H9 (cell line): ENCODE data around the gene SNX5. TPM values are rescaled to one million over a fixed set of nuclear protein-coding genes. Genes with fewer than 3 reads are reported as not detected.

ENCODE experiments used
- DNase-seq: peaks from one replicate; pipeline ENCODE4 v3.0.0-alpha.2; 2017
- H2AFZ ChIP-seq: one replicate; pipeline ENCODE4 v1.6.1; 2013; ENCODE audit warnings: mild to moderate bottlenecking, low read length, control low read depth, moderate library complexity
- H2AK5ac ChIP-seq: 2 replicates; pipeline ENCODE4 v1.6.1; 2013; ENCODE audit warnings: low read length, control low read depth, mixed read lengths; ENCODE audit not compliant: insufficient read length
- H2BK120ac ChIP-seq: one replicate; pipeline ENCODE4 v1.6.1; 2013; ENCODE audit warnings: low read depth, mild to moderate bottlenecking, low read length, control low read depth, inconsistent platforms; ENCODE audit not compliant: poor library complexity, severe bottlenecking
- H2BK12ac ChIP-seq: 2 replicates; pipeline ENCODE4 v1.6.1; 2013; ENCODE audit warnings: low read length, control low read depth, mixed read lengths, low read depth; ENCODE audit not compliant: insufficient read length
- H2BK15ac ChIP-seq: 2 replicates; pipeline ENCODE4 v1.6.1; 2013; ENCODE audit warnings: low read depth, low read length, control low read depth
- H2BK20ac ChIP-seq: one replicate; pipeline ENCODE4 v1.6.1; 2013; ENCODE audit warnings: low read depth, mild to moderate bottlenecking, low read length, control low read depth, inconsistent platforms; ENCODE audit not compliant: poor library complexity, severe bottlenecking
- H2BK5ac ChIP-seq: 2 replicates; pipeline ENCODE4 v1.6.1; 2013; ENCODE audit warnings: low read length, control low read depth, mixed read lengths; ENCODE audit not compliant: insufficient read length
- H3K14ac ChIP-seq: 2 replicates; pipeline ENCODE4 v1.6.1; 2013; ENCODE audit warnings: low read length, control low read depth; ENCODE audit not compliant: insufficient read depth
- H3K18ac ChIP-seq: 2 replicates; pipeline ENCODE4 v1.6.1; 2013; ENCODE audit warnings: low read depth, mild to moderate bottlenecking, mixed read lengths, low read length, control low read depth; ENCODE audit not compliant: insufficient read length
- H3K23ac ChIP-seq: 2 replicates; pipeline ENCODE4 v1.6.1; 2013; ENCODE audit warnings: low read length, control low read depth, mixed read lengths, low read depth; ENCODE audit not compliant: insufficient read length
- H3K23me2 ChIP-seq: 2 replicates; pipeline ENCODE4 v1.6.1; 2013; ENCODE audit warnings: low read depth, mild to moderate bottlenecking, mixed read lengths, low read length, control low read depth; ENCODE audit not compliant: insufficient read length, poor library complexity, severe bottlenecking
- H3K27ac ChIP-seq: 2 replicates; pipeline ENCODE4 v1.5.1; 2013; ENCODE audit warnings: low read length, control low read depth, mixed read lengths, low read depth; ENCODE audit not compliant: insufficient read length
- H3K27me3 ChIP-seq: 2 replicates; pipeline ENCODE4 v1.6.1; 2013; ENCODE audit warnings: low read length, control low read depth, inconsistent platforms; ENCODE audit not compliant: insufficient read depth
- H3K4ac ChIP-seq: 2 replicates; pipeline ENCODE4 v1.6.1; 2013; ENCODE audit warnings: low read depth, mild to moderate bottlenecking, control low read depth, inconsistent platforms, low read length, moderate library complexity
- H3K4me1 ChIP-seq: 2 replicates; pipeline ENCODE4 v1.6.1; 2013; ENCODE audit warnings: low read length, control low read depth, inconsistent platforms; ENCODE audit not compliant: insufficient read depth
- H3K4me2 ChIP-seq: 2 replicates; pipeline ENCODE4 v1.6.1; 2013; ENCODE audit warnings: low read length, control low read depth, mixed read lengths; ENCODE audit not compliant: insufficient read length, insufficient read depth
- H3K56ac ChIP-seq: 2 replicates; pipeline ENCODE4 v1.6.1; 2013; ENCODE audit warnings: low read depth, mild to moderate bottlenecking, mixed read lengths, low read length, control low read depth; ENCODE audit not compliant: insufficient read length
- H3K79me1 ChIP-seq: 2 replicates; pipeline ENCODE4 v1.6.1; 2013; ENCODE audit warnings: low read depth, mild to moderate bottlenecking, moderate library complexity, low read length, control low read depth, inconsistent platforms; ENCODE audit not compliant: insufficient read depth, poor library complexity, severe bottlenecking
- H3K79me2 ChIP-seq: 2 replicates; pipeline ENCODE4 v1.6.1; 2013; ENCODE audit warnings: low read length, control low read depth, inconsistent platforms; ENCODE audit not compliant: insufficient read depth
- H3K9ac ChIP-seq: 2 replicates; pipeline ENCODE4 v1.6.1; 2013; ENCODE audit warnings: low read length, control low read depth, mixed read lengths; ENCODE audit not compliant: insufficient read length; ENCODE audit errors: extremely low read depth
- H3K9me3 ChIP-seq: one replicate; pipeline ENCODE4 v1.6.1; 2013; ENCODE audit warnings: low read depth, low read length, inconsistent platforms; ENCODE audit not compliant: control insufficient read depth
- H3T11ph ChIP-seq: one replicate; pipeline ENCODE4 v1.6.1; 2013; ENCODE audit warnings: mild to moderate bottlenecking, low read length, control low read depth, inconsistent platforms
- H4K20me1 ChIP-seq: one replicate; pipeline ENCODE4 v1.6.1; 2013; ENCODE audit not compliant: control insufficient read depth, insufficient read length, insufficient read depth
- H4K5ac ChIP-seq: 2 replicates; pipeline ENCODE4 v1.6.1; 2013; ENCODE audit warnings: low read depth, mild to moderate bottlenecking, mixed read lengths, low read length, control low read depth; ENCODE audit not compliant: insufficient read length
- H4K8ac ChIP-seq: replicated peaks from 2 replicates; pipeline ENCODE4 v1.6.1; 2013; ENCODE audit warnings: low read length, control low read depth, mixed read lengths, low read depth; ENCODE audit not compliant: insufficient read length
- H4K91ac ChIP-seq: 2 replicates; pipeline ENCODE4 v1.6.1; 2013; ENCODE audit warnings: low read depth, mild to moderate bottlenecking, moderate library complexity, mixed read lengths, low read length, control low read depth; ENCODE audit not compliant: insufficient read length
- H3K27ac Mint-ChIP-seq, 3 experiments: 2 replicates in 2 of 3; 3 replicates in 1 of 3; pipeline ENCODE4 v1.8.0; 2020 to 2021; ENCODE audit warnings: mixed read lengths in 3 of 3, mild to moderate bottlenecking in 1 of 3, moderate library complexity in 1 of 3
- H3K27me3 Mint-ChIP-seq: 2 replicates; pipeline ENCODE4 v1.8.0; 2021; ENCODE audit warnings: low read depth, mild to moderate bottlenecking, moderate library complexity, mixed read lengths
- H3K36me3 Mint-ChIP-seq, 3 experiments: 2 replicates in 2 of 3; 3 replicates in 1 of 3; pipeline ENCODE4 v1.8.0; 2020 to 2021; ENCODE audit warnings: low read depth in 3 of 3, mixed read lengths in 3 of 3; ENCODE audit not compliant: insufficient read depth in 1 of 3
- H3K4me1 Mint-ChIP-seq, 2 experiments: 2 replicates each; pipeline ENCODE4 v1.8.0; 2020; ENCODE audit warnings: mixed read lengths in 2 of 2
- H3K4me3 Mint-ChIP-seq, 2 experiments: 2 replicates in 1 of 2; 3 replicates in 1 of 2; pipeline ENCODE4 v1.8.0; 2020 to 2021; ENCODE audit warnings: mild to moderate bottlenecking in 2 of 2, mixed read lengths in 2 of 2, moderate library complexity in 1 of 2
- H3K9me3 Mint-ChIP-seq, 2 experiments: 2 replicates in 1 of 2; 3 replicates in 1 of 2; pipeline ENCODE4 v1.8.0; 2020; ENCODE audit warnings: mild to moderate bottlenecking in 2 of 2, mixed read lengths in 2 of 2, moderate library complexity in 1 of 2
- WGBS: extraction: QIAGEN DNeasy Blood & Tissue Kit; methylation state at CpG from one replicate; pipeline ENCODE4 v1.1.7; 2013; ENCODE audit warnings: missing lambda C conversion rate, low lambda C conversion rate, mixed read lengths; ENCODE audit not compliant: insufficient read length; ENCODE audit errors: extremely low coverage; 5-methylcytosine and 5-hydroxymethylcytosine counted together
- total RNA-seq: library from RNA; stranded (reverse); gene quantifications from 2 replicates; pipeline ENCODE4 v1.2.1, GENCODE V29; 2021
- TF ChIP-seq, protein P1 (sequence below): fragments of 200-600 bp; sonication (generic); conservative IDR thresholded peaks from 3 replicates; pipeline ENCODE4 v1.8.0; 2021; ENCODE audit warnings: antibody characterized with exemption, mild to moderate bottlenecking

SNX5 gene
- total RNA-seq, 1 experiment from 2014 or later: 194 TPM

- no peak overlapping the region for H3T11ph ChIP-seq
- no peak overlapping the region for H4K91ac ChIP-seq
- no peak overlapping the region for H4K5ac ChIP-seq
- H3K79me1 ChIP-seq: no peaks in the 10 kb centered on the region
- peak overlapping the region; percentile 84 to 89 for H3K4me3 Mint-ChIP-seq
- peak overlapping the region; percentile 87 for H3K4me2 ChIP-seq
- H3K27ac ChIP-seq: peak overlapping the region; percentile 94
- H4K20me1 ChIP-seq: no peaks in the 10 kb centered on the region
- peak overlapping the region; percentile 99 to 100 (median 100) for H3K27ac Mint-ChIP-seq
- peaks cover 9% of the 10 kb centered on the region; the same call in 1 of the 2 replicates for H3K4me1 ChIP-seq
- no peak overlapping the region for H2AK5ac ChIP-seq
- TF ChIP-seq, protein P1, sequence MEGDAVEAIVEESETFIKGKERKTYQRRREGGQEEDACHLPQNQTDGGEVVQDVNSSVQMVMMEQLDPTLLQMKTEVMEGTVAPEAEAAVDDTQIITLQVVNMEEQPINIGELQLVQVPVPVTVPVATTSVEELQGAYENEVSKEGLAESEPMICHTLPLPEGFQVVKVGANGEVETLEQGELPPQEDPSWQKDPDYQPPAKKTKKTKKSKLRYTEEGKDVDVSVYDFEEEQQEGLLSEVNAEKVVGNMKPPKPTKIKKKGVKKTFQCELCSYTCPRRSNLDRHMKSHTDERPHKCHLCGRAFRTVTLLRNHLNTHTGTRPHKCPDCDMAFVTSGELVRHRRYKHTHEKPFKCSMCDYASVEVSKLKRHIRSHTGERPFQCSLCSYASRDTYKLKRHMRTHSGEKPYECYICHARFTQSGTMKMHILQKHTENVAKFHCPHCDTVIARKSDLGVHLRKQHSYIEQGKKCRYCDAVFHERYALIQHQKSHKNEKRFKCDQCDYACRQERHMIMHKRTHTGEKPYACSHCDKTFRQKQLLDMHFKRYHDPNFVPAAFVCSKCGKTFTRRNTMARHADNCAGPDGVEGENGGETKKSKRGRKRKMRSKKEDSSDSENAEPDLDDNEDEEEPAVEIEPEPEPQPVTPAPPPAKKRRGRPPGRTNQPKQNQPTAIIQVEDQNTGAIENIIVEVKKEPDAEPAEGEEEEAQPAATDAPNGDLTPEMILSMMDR: no peak
- no peak for DNase-seq
- H3K9me3 Mint-ChIP-seq: peaks cover 0 to 5% of the 10 kb centered on the region in 2 experiments; a peak in 1 of 5 replicates
- peaks cover 56 to 68% of the 10 kb centered on the region in 2 experiments for H3K4me1 Mint-ChIP-seq
- no peak overlapping the region for H4K8ac ChIP-seq
- H3K23me2 ChIP-seq: peaks cover 33% of the 10 kb centered on the region
- no peak overlapping the region for H2BK20ac ChIP-seq
- no peak overlapping the region for H2BK12ac ChIP-seq
- WGBS: no CpG with 5 or more reads among the region's 9 CpGs
- no peak overlapping the region; the same call in 1 of the 2 replicates for H3K14ac ChIP-seq
- H3K56ac ChIP-seq: peak overlapping the region; percentile 97
- H3K79me2 ChIP-seq: peaks cover 76% of the 10 kb centered on the region
- H2AFZ ChIP-seq: no peak overlapping the region
- H3K4ac ChIP-seq: no peak overlapping the region
- H3K36me3 Mint-ChIP-seq: peaks cover 42 to 61% (median 52%) of the 10 kb centered on the region in 3 experiments
- H2BK15ac ChIP-seq: no peak overlapping the region
- no peaks in the 10 kb centered on the region for H3K9me3 ChIP-seq
- peak overlapping the region; percentile 97 for H3K9ac ChIP-seq
- H3K27me3 Mint-ChIP-seq: 0 out of 2 replicates have a peak, but pooled peaks cover 1% of the 10 kb centered on the region
- H2BK5ac ChIP-seq: no peak overlapping the region
- no peak overlapping the region for H2BK120ac ChIP-seq
- H3K23ac ChIP-seq: no peak overlapping the region
- H3K18ac ChIP-seq: no peak overlapping the region
- H3K27me3 ChIP-seq: no peaks in the 10 kb centered on the region
These were observed 1.4 kb upstream of the SNX5 start for GRCh38 chr20:17969884-17970409.
